Stimulated activated CD4-positive, alpha-beta T cell treated with anti-CD3 and anti-CD28 coated beads, Interleukin-4, amount 100 ng/mL, for 24 hours (primary cell): Measurements from ENCODE around the gene ILF3.
"Not testable (repeated sequence)": the region's sequence is repeated elsewhere in the genome, so short reads cannot be mapped to it uniquely, and the experiment has no call there.

Experiments
- DNase-seq: peaks from one replicate; pipeline ENCODE4 v3.0.0-alpha.2; 2020

ILF3 gene

DNA sequence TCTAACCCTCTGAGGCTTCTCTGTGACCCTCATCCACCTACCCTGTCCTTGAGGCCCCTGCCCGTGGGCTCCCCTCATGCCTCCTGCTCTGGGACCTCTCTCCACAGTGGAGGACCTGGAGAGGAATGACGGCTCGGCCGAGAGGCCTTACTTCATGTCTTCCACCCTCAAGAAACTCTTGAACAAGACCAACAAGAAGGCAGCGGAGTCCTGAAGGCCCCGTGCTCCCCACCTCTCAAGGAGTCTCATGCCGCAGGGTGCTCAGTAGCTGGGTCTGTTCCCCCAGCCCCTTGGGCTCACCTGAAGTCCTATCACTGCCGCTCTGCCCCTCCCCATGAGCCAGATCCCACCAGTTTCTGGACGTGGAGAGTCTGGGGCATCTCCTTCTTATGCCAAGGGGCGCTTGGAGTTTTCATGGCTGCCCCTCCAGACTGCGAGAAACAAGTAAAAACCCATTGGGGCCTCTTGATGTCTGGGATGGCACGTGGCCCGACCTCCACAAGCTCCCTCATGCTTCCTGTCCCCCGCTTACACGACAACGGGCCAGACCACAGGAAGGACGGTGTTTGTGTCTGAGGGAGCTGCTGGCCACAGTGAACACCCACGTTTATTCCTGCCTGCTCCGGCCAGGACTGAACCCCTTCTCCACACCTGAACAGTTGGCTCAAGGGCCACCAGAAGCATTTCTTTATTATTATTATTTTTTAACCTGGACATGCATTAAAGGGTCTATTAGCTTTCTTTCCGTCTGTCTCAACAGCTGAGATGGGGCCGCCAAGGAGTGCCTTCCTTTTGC is 10.8 kb upstream of the ILF3 start:
- DNase-seq, result no peak

DNA sequence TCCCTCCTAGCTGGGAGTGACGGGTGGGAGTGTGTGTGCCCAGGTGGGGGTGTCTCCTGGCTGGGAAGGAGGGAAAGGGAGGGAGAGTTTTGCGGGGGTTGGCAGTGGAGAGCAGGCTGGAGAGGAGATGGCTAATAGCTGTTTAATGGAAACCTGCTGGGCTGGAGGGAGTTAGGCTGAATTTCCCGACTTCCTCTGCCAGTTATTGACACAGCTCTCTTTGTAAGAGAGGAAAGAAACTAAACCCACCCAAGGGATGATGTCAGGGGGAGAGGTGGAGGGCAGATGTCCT is 10.2 kb upstream of the ILF3 start:
- DNase-seq, result no peak

DNA sequence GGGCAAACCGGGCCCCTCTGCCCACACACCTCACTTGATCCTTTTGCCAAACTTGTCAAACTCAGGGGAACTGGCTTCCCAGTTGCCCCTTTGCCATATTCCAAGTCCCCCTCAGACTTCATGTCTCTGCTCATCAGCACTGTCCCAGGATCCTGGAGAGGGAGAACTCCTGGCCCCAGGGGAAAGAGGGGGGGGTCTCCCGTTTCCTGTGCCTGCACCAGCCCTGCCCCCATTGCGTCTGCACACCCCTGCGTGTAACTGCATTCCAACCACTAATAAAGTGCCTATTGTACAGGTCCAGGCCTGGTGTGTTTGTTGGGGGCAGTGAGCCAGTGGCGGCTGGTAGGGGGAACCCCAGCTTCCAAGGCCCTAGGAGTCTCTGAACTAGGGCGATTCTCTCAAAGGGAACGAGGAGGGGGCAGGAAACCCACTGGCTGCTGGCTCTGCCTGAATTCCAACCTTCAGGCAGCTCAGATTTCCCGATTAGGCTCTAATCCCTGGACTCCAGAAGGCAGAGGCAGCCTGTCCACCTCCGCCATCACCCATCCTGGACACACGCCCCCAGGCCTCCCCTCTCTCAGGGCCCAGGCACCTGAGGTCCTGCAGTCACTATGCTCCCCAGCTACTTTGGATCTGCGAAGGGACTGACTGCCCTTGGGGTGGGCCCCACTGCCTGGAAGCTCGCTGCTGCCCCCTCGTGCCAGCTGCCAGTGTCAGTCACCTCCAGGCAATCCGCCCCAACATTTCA is 9.7 kb upstream of the ILF3 start:
- DNase-seq, result peak; percentile 87

DNA sequence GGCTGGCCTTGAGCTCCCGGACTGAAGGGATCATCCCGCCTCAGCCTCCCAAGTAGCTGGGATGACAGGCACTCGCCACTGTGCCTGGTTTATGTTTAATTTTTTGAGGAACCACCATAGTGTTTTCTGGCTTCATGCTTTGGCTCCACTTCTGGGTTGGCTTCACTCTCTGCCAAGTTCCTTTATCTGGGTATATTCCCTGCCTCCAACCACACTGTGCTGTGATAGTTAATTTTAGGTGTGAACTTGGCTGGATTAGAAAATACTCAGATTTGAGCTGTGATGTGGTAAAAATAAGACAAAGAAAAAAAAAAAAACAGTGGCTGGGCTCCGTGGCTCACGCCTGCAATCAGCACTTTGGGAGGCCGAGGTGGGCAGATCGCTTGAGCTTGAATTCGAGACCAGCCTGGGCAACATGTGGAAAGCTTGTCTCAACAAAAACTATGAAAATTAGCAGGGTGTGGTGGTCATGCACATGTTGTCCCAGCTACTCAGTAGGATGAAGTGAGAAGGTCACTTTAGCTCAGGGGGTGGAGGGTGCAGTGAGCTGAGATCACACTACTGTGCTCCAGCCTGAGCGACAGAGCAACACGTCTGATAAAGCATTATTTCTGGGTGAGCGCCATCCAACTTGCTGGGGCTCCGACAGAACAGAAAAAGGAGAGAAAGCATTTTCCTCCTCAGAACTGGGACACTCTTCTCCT is 7.5 kb upstream of the ILF3 start:
- no peak for DNase-seq

DNA sequence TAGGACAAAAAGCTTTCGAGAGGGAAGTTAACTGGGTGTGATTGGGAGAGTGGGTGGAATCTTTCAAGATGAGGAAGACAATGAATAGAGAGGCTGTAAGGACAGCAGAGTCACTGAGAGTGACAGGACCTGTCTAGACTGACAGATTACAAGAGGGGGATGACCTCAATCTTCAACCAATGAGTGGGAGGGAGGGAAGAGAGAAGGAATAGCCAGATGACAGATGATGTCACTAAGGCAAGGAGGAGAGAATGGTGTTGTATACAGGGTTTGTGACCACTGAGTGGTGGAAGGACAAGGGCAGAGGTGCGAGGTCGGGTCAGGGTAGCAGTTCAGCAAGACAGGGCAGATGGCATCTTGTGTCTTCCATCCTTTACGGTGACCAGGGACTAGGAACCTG is 5.8 kb upstream of the ILF3 start:
- no peak for DNase-seq

DNA sequence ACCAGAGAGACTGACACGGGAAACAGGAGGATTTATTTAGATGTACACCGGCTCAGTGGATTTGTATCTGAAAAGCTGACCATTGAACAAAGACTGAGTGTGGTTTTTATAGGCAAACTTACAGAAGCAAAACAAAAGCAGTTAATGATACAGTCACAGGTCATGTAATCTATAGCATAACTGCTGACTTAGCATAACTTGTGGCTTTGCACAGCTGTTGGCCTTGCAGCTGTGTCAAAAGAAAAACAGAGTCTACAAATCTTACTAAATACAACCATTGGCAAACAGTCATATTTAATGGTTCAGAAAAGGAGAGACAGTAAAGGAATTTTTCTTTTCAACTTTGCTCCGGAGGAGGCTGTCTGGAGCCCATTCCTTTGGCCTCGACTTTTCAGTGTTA is 2.3 kb upstream of the ILF3 start:
- DNase-seq, result no peak

DNA sequence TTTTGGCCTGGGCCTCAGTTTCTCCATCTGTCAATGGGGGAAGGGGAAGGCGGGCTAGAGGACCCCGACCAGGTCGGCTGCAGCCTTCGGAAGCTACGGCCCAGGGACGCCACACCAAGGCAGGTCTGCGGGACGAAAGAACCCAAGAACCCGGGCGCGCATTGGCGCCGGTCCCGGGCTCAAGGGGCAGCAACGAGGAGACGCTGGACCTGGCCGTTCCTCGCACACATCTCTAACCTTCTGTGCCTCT is 739 bp upstream of the ILF3 start:
- DNase-seq, result no peak

DNA sequence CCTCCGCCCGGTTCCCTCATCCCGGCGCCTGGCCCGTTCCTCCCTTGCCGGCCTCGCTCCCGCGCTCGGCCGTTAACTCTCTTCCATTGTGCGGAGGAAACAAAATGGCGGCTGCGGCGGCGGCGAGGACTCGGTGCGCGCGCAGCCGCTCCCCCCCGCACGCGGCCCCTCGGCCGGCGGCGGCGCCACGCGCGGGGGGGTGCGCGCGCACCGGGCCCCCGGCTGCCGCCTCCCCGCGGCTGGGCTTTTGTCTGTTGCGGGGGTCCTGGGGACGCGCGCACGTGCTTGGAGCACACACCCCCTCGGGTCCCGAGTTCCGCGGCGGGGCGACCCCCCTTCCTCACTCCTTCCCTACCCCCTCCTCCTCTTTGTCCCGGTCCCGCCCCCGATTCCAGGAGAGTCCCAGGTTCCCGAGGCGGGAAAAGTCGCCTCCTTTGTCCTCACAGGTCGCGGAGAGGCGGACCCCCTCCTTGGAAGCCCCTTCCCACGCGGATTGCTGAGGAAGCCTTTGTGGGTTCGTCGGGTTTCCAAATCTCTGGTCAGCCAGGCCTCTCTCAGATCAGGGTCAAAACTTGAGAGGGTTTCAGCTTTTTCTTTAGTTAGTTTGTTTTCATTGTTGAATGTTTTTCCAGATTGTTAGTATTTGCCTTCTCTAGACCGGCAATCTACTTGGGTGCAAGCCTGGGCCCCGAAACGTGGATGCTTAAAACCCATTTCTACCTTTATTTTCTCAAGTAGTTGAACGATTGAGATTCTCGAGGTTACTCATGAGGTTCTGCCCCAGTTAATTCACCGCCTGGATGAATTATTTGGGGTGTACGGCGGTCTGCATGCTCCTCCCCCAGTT is 687 bp downstream of the ILF3 start:
- DNase-seq, result peak; percentile 64

DNA sequence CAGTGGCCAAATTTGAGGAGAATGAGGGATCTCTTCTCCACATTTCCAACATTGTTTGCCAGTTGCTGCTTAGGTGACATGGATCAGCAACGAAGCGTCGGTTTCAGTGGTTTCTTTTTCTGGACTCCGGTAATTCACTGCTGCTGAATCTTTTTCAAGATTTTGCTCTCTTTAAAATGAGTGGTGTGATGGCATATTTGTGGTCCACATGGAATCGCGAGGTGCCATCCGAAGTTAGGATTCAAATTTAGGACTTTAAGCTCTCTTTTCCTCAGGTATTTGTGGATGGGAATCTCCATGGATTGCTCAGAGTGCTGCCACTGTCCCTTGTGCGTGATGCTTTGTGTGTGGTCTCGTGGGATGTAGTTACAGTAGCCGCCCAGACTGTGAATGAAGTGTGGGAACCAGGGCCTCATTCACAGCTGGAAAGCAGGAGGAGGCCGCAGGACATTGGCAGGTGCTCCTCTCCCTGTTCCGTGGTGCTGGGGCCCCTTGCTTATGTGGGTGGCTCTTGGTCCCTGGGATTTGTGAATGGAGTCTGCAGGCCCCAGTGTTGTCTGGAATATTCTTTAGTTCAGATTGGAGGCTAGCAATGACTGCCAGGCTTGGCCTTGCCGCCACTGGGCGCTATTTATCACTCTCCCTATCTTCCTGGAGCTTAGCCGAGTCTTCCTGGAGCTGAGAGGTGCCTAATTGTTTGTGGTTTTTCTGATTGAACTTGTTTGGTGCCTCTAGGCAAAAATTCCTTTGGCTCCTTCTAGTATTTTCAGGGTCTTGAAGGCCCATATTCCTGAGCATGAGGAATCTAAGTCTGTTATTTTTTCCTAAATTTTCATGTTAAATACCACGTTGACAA is 1.5 kb downstream of the ILF3 start:
- DNase-seq, result peak; percentile 21

DNA sequence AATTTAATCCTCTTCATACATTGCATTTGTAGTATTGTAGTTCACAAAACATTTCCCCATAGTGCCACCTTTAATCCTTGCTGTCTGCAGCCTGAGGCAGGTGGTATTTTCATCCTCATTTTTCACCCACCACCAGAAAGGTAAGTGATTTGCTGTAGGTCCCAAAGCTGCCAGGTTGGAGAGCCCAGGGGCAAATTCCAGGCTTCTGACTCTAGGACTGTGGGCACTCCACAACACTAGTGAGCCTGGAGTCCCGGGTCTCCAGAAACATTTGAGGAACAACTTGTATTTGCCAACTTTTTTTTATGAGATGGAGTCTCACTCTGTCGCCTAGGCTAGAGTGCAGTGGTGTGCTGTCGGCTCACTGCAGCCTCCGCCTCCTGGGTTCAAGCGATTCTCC is 6.2 kb downstream of the ILF3 start:
- no peak for DNase-seq

DNA sequence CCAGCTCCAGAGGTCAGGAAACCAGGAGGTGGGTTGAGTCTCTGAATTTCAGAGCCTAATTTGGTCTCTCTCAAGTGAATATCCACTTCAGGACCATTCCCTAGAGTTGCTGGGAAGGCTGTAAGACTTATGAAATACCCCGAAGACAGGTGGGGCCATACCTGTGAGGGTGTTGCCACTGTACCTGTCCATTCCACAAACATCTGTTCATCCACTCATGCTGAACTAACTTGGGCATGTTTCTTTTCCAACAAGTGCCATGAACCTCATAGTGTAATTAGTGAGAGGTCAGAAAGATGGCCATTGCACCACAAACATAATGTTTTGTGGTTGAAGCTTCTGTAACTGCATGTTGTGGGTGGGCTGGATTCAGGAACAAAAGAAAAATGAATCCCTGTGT is 7.8 kb downstream of the ILF3 start:
- DNase-seq, result no peak

DNA sequence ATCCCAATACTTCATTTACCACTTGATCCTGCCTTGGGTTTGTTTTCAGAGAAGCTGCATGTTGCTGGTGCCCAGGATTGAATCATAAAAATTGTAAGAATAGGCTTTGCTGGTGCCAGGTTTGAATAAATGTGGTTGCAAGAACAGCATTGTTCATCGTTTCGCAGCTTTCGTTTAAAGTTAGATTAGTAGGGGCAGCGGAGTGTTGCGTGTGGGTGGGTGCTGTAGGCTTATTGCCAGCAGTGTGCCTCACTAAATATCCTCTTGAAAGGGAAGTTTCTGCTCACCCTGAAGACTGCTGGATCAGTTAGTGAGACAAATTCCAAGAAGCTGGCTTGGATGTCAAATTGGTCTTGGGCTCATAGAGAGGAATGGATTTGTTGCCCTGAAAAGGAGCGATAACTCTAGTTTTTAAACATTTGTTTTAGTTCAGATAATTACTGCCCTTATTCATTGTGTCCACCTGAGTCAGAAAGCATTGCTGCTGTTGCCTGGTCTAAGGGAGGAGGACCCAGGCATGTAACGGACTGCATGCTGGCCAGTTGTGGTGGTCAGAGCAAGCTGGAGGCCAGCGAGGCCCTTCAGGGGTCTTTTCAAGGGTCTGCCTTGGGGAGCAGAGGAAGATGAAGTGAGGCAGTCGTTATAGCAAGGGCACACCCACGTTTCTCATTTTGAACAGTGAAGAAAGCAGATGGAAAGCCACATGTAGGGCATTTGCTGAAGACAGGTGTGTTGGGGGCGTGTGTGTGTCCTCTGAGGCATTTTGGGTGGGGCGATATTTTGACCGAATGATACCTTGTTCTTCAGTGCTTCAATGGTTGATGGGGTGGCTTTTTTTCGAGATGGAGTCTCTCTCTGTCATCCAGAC is 8.5 kb downstream of the ILF3 start:
- peak; percentile 32 for DNase-seq

DNA sequence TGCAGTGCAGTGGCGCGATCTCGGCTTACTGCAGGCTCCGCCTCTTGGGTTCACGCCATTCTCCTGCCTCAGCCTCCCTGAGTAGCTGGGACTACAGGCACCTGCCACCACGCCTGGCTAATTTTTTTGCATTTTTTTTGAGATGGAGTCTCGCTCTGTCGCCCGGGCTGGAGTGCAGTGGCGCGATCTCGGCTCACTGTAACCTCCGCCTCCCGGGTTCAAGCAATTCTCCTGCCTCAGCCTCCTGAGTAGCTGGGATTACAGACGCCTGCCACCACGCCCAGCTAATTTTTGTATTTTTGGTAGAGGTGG is 9.1 kb downstream of the ILF3 start:
- DNase-seq, result not testable (repeated sequence)

DNA sequence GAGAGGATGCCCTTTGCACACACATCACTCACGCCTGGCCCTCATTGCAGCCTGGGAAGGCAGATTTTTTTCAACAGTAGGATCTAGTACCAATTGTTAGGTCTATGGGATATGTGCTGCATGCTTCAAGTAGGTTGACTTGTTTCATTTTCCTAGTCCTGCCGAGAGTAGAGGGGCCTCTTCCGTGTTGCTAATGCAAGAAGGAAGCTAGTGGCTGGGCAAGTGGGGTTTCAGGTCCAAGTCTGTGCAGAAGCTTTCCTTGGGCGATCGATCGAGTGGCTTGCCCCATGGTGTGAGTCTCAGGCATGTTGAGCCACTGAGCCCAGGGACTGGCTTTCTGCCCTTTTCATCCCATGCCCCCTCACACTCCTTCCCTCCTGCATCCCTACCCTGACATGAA is 13.7 kb downstream of the ILF3 start:
- no peak for DNase-seq

DNA sequence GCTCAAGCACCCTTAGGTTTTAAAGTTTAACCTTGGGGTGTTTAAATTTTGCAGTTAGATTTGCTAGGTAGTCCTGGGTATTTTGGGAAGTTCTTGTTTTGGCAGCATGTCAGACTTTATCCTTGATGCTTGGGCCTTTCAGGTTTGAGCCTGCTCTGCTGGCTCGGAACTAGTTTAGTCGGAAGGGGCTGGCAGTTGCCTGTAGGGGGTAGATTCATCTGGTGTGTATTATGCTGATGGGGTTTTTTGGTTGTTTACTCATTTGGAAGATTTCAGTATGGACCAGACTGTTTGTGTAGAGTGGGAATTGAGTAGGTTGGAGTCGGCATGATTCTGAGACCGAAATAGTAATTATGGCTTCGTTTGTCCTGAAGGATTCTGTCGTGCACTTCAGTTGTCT is 15.1 kb downstream of the ILF3 start:
- DNase-seq, result no peak

DNA sequence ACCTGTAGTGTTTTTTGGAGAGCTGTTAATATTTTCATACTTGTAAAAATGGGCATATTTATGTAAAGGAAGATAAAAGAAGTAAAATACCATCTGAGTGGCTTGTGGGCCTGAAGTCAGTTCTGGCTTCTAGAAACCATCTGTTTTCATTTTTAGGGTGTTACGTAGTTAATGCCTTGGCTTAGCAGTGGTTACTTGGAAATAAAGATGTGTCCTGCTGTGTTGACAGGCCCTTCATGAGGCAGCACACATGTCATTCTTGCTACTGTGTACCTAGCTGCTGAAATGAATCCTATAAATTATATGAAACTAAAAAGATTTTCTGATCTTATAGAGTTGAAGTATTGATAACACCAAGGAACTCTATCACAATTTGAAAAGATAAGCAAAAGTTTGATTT is 16.0 kb downstream of the ILF3 start:
- no peak for DNase-seq

DNA sequence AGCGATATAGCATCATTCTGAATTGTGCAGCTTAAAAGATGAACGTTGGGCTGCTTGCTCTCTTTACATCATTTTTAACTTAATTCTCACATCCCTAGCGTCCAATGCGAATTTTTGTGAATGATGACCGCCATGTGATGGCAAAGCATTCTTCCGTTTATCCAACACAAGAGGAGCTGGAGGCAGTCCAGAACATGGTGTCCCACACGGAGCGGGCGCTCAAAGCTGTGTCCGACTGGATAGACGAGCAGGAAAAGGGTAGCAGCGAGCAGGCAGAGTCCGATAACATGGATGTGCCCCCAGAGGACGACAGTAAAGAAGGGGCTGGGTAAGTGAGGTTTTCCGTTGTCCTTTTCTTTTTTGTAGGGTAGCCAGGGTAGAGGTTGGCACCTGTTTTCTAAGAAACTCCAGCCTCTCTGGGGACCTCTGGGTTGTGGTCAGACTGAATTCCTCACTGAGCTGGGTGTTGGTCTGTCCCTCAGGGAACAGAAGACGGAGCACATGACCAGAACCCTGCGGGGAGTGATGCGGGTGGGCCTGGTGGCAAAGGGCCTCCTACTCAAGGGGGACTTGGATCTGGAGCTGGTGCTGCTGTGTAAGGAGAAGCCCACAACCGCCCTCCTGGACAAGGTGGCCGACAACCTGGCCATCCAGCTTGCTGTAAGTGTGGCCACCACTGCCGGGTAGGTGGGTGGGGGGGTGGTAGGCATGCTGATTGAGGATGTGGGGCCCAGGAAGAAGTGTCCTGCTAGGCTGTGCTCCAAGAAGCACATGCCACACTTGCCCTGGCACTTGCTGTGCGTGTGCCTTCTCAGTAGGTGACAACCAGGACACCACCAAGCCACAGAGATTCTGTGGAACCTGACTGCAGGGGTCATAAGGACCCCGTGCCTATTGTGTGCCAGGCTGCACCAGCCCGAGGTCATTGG is 17.0 kb downstream of the ILF3 start:
- no peak for DNase-seq

DNA sequence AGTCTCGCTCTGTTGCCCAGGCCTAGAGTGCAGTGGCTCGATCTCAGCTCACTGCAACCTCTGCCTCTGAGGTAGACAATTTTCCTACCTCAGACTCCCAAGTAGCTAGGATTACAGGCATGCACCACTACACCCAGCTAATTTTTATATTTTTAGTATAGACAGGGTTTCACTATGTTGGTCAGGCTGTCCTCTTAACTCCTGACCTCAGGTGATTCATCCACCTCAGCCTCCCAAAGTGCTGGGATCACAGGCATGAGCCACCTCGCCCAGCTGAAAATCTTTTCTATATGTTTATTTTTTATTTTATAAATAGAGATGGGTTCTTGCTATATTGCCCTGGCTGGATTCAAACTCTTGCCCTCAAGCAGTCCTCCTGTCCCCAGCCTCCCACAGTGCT is 17.8 kb downstream of the ILF3 start:
- DNase-seq, result not testable (repeated sequence)

DNA sequence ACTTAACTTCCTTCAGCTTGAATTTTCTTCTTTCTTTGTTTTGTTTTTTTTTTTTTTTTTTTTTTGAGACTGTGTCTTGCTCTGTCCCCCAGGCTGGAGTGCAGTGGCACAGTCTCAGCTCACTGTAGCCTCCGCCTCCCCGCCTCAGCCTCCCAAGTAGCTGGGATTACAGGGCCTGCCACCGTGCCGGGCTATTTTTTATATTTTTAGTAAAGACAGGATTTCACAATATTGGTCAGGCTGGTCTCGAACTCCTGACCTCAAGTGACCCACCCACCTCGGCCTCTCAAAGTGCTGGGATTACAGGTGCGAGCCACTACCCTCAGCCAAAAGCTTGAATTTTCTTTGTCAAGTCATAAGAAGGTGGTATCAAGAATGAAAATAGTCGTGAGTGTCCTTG is 21.1 kb downstream of the ILF3 start:
- not testable (repeated sequence) for DNase-seq

DNA sequence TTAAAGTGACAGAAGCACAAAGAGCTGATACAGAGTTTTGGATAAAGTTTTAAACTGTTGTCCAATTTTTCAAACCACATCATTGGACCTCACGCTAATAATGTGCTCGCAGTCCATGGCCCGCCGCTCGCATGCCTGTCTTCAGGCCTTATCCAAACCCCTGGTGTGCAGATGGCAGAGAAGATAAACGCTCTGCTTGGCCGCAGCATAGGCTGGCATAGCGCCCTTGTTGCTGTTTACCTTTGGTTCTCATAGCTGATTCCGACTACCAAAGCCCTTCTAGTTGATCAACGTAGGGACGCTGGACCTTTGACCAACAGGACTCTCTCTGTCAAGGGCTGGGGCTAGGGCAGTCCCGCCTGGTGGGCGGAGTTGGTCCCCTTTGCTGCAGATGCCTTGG is 23.6 kb downstream of the ILF3 start:
- no peak for DNase-seq

DNA sequence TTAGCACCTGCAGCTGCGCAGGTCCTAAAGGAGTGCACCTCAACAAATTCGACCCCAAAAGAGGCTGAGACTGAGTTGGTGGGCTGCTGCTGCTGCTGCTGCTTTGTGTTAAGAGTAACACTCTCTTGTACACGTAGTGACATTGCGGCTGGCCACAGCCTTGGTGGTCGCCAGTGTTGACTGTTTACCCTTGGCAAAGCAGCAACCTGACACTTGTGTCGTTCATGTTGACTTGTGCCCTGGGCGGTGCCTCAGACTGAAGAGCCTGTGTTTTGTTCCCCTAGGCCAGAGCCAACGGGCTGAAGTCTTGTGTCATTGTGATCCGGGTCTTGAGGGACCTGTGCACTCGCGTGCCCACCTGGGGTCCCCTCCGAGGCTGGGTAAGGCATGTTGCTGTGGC is 24.7 kb downstream of the ILF3 start:
- no peak for DNase-seq
